ENCODE data around the gene CSNK1E. TPM values are rescaled to one million over a fixed set of nuclear protein-coding genes. Genes with fewer than 3 reads are reported as not detected.

The CSNK1E gene
- total and polyA plus RNA-seq, 2 of the 4 experiments (the other 2 are of a cell fraction): 116 to 276 TPM

DNA sequence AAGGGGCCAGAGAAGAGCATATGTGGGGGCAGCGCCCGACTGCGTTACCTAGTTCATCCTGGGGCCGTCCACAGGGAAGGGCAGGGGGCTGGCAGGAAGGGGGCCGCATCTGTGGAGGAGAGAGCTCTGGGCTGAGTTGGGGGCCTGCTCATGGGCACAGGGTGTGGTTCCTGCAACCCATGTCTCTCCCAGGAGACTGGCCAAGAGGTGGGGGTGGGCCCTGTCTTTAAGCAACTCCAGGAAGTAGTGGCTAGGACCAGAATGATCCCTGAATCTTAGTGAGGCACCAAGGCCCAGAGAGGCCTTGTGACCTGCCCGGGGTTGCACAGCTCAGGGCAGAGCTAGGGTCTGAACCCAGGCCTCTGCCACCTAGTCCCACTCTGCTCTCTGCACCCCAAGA, 21.9 kb downstream of the CSNK1E start:
- no TSS peak for BruUV-seq (replicated peaks)
- Histone ChIP-seq H3K9me3 (ENCODE audit: control insufficient read depth, insufficient read depth, low read length) (no peaks in the 10 kb centered on the region), H4K8ac (ENCODE audit: low read depth in 2 of 2, low read length in 2 of 2) (no peak overlapping the region), H3K9me1 (ENCODE audit: insufficient read depth, low read length) (no peaks in the 10 kb centered on the region), H3K14ac (replicated peaks; ENCODE audit: low read depth, low read length) (no peak overlapping the region), H3K27ac (ENCODE audit: insufficient read depth, low read length) (no peak overlapping the region), H4K91ac (ENCODE audit: insufficient read depth, low read depth, low read length) (no peak overlapping the region), H3K23ac (ENCODE audit: low read depth, low read length) (no peak overlapping the region), H2BK5ac (ENCODE audit: low read depth, low read length, poor library complexity, severe bottlenecking) (no peak overlapping the region), H2BK15ac (ENCODE audit: low read depth, low read length) (no peak overlapping the region), H3K36me3 (ENCODE audit: control insufficient read depth, insufficient read depth, low read length) (peaks cover 94% of the 10 kb centered on the region), H2AK5ac (ENCODE audit: low read depth, low read length) (no peak overlapping the region), H2BK120ac (ENCODE audit: low read depth, low read length) (no peak overlapping the region), H2BK20ac (ENCODE audit: low read depth, low read length) (no peak overlapping the region), H3K27me3 (ENCODE audit: control insufficient read depth, insufficient read depth, low read length) (no peaks in the 10 kb centered on the region), H3K4me3 (ENCODE audit: insufficient read depth, low read depth, low read length) (no peak overlapping the region), H4K5ac (ENCODE audit: low read depth, low read length) (no peak overlapping the region), H3K79me1 (ENCODE audit: low read depth in 1 of 2, low read length in 2 of 2) (peaks cover 30 to 89% of the 10 kb centered on the region in 2 experiments), H3K4ac (ENCODE audit: low read depth, low read length) (no peak overlapping the region), H3K56ac (ENCODE audit: extremely low read depth, insufficient read depth, low read length) (no peak overlapping the region), H3K4me2 (ENCODE audit: low read depth, low read length) (no peak overlapping the region), H2AK9ac (replicated peaks; ENCODE audit: low read depth, low read length, poor library complexity) (no peak overlapping the region), H4K20me1 (ENCODE audit: insufficient read depth, low read length) (peaks cover 88% of the 10 kb centered on the region), H3K18ac (ENCODE audit: low read depth, low read length) (no peak overlapping the region), H2AFZ (replicated peaks; ENCODE audit: low read length, poor library complexity) (no peak overlapping the region), H3K4me1 (ENCODE audit: control insufficient read depth, insufficient read depth, low read length) (peaks cover 3% of the 10 kb centered on the region; the same call in 1 of the 2 replicates), H3K9ac (ENCODE audit: low read depth, low read length) (no peak overlapping the region)
- TF ChIP-seq FOS (IDR thresholded peaks at IDR 0.05; ENCODE audit: low read depth, low read length) (no peak), MAZ (IDR thresholded peaks at IDR 0.05; ENCODE audit: borderline replicate concordance, low read depth, low read length) (no peak), CEBPB (IDR thresholded peaks at IDR 0.05; ENCODE audit: low read depth, low read length) (no peak), NFE2L2 (IDR thresholded peaks at IDR 0.05; ENCODE audit: low read depth, low read length) (no peak), POLR2A (IDR thresholded peaks at IDR 0.05; ENCODE audit: low read depth, low read length) (no peak), RFX5 (IDR thresholded peaks at IDR 0.05; ENCODE audit: low read depth, low read length) (no peak), RCOR1 (IDR thresholded peaks at IDR 0.05; ENCODE audit: insufficient replicate concordance, low read length) (no peak), MXI1 (IDR thresholded peaks at IDR 0.05; ENCODE audit: borderline replicate concordance, low read depth, low read length) (no peak)
- TF ChIP-seq, protein P1, sequence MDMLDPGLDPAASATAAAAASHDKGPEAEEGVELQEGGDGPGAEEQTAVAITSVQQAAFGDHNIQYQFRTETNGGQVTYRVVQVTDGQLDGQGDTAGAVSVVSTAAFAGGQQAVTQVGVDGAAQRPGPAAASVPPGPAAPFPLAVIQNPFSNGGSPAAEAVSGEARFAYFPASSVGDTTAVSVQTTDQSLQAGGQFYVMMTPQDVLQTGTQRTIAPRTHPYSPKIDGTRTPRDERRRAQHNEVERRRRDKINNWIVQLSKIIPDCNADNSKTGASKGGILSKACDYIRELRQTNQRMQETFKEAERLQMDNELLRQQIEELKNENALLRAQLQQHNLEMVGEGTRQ (IDR thresholded peaks at IDR 0.05; ENCODE audit: low read depth, low read length): no peak
- TF ChIP-seq, protein P2, sequence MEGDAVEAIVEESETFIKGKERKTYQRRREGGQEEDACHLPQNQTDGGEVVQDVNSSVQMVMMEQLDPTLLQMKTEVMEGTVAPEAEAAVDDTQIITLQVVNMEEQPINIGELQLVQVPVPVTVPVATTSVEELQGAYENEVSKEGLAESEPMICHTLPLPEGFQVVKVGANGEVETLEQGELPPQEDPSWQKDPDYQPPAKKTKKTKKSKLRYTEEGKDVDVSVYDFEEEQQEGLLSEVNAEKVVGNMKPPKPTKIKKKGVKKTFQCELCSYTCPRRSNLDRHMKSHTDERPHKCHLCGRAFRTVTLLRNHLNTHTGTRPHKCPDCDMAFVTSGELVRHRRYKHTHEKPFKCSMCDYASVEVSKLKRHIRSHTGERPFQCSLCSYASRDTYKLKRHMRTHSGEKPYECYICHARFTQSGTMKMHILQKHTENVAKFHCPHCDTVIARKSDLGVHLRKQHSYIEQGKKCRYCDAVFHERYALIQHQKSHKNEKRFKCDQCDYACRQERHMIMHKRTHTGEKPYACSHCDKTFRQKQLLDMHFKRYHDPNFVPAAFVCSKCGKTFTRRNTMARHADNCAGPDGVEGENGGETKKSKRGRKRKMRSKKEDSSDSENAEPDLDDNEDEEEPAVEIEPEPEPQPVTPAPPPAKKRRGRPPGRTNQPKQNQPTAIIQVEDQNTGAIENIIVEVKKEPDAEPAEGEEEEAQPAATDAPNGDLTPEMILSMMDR (conservative IDR thresholded peaks at IDR 0.05; ENCODE audit: low read depth, low read length): no peak
- in situ Hi-C loops (cut with MboI; ENCODE audit: low sequenced_read_pairs) (no loop called here), dilution Hi-C loops (cut with HindIII; ENCODE audit: low sequenced_read_pairs, unreplicated experiment) (no loop called here), intact Hi-C loops (cut with micrococcal nuclease) (no loop called here)
- CTCF ChIA-PET: no interaction called here
- ATAC-seq (ENCODE audit: low read depth): no peak
- WGBS, 2 experiments (ENCODE audit: extremely low coverage in 2 of 2, insufficient read length in 1 of 2): 93% methylated on average over 3 of the region's 6 CpGs; no CpG with 5 or more reads in 1 of the 2 experiments
- no peak for DNase-seq
- POLR2A ChIA-PET (ENCODE audit: unreplicated experiment): no interaction called here

Measured in IMR-90 (cell line).